Stimulated activated CD8-positive, alpha-beta memory T cell treated with anti-CD3 and anti-CD28 coated beads, Interleukin-15, amount 100 ng/mL, for 1 hour (primary cell): Measurements from ENCODE around the gene IL20.
"Not testable (repeated sequence)": the region's sequence is repeated elsewhere in the genome, so short reads cannot be mapped to it uniquely, and the experiment has no call there.

ENCODE experiments used
- DNase-seq: peaks from one replicate; pipeline ENCODE4 v3.0.0-alpha.2; 2020; ENCODE audit warnings: low read depth

Gene IL20

GRCh38 chr1:206843626-206844025 is 21.8 kb upstream of the IL20 start:
- DNase-seq = no peak

GRCh38 chr1:206846487-206846886 is 18.9 kb upstream of the IL20 start:
- DNase-seq = no peak

DNA sequence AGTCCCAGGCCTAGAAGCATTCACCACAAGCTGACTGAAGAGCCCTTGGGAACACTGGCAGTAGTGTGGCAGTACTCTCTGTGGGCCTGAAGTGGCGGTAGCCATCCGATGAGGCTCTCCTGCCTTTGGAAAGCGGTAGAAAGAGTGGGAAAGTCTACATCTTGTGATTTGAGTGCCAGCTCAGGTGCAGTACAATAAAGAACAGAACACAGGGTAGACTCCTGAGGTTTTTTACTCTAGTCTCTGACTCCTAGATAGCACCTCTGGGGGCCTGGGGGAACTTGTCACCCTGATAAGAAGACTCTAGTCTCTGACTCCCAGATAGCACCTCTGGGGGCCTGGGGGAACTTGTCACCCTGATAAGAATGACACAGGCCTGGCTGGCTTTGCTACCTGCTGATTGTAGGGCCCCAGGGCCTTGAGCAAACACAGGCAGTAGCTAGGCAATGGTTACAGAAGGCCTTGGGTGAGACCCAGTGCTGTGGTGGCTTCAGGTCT is 18.0 kb upstream of the IL20 start:
- DNase-seq = no peak

GRCh38 chr1:206847946-206848345 is 17.5 kb upstream of the IL20 start:
- DNase-seq = no peak

DNA sequence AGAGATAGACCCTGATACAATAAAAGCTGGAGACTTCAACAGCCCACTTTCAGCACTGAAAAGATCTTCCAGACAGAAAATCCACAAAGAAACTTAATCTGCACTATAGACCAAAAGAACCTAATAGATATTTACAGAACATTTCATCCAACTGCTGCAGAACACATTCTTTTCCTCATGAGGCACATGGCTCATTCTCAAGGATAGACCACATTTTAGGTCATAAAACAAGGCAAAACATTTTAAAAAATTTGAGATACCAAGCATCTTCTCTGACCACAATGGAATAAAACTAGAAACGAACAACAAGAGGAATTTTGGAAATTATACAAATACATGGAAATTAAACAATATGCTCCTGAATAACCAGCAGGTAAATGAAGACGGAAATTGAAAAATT is 15.0 kb upstream of the IL20 start:
- no peak for DNase-seq

GRCh38 chr1:206851341-206852010 is 13.9 kb upstream of the IL20 start:
- DNase-seq = no peak

DNA sequence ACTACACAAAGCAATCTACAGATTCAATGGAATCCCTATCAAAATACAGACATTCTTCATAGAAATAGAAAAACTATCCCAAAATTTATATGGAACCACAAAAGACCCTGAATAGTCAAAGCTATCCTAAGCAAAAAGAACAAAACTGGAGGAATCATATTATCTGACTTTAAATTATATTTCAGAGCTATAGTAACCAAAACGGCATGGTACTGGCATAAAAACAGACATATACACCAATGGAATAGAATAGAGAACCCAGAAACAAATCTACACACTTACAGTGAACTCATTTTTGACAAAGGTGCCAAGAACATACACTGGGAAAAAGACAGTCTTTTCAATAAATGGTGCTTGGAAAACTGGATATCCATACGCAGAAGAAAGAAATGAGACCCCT is 12.8 kb upstream of the IL20 start:
- DNase-seq = not testable (repeated sequence)

- not testable (repeated sequence) for DNase-seq
Observed at GRCh38 chr1:206853696-206854095, 11.7 kb upstream of the IL20 start.

DNA sequence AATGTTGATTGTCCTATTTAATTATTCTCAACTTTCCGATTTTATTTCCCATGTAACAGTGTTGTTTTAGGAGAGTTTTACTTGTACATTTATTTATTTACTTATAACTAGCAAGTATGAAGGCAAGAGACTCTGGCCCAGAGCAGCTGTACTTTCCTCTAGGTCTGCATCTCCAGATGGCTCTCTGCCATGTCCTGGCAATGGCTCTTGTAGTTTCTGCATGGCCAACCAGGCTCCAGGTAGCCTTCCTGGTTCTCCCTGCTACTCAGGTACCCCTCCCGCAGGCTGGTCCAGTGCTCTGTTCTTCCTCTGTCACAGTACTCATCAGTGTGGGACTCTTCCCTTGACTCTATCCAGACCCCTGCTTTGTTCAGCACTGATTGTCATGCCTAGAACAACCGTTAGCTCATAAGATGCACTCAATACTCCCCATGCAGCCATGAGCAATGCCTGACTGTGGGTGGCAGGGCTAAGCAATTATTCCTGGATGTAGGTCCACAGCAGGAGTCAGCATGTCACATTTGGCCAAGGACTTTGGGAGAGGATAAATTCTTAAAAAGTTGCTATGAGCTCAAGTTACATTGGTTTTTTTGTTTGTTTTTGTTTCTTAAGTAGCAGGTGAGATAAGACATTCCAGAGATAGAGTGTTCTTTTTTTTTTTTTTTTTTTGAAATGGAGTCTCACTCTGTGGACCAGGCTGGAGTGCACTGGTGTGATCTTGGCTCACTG is 10.9 kb upstream of the IL20 start:
- DNase-seq = no peak

DNA sequence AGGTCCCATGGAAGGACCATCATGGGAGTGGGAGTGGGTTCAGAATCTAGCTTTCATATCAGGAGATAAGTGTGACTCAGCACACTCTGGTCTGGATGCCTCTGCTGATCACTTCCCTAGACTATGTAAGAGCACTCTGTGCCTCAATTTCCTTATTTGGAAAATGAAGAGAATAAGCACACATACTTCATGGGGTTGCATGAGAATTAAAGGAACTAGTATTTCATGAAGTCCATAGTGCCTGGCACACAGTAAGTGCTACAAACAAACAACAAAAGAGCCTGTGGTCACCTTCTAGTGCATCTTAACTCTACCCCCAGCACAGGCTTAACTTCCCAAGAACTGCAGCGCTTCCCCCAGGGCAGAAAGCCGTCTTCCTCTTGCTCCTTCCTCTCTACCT is 9.6 kb upstream of the IL20 start:
- no peak for DNase-seq

GRCh38 chr1:206856674-206857464 is 8.6 kb upstream of the IL20 start:
- no peak for DNase-seq

- no peak for DNase-seq
Observed at GRCh38 chr1:206859082-206859521, 6.3 kb upstream of the IL20 start.

GRCh38 chr1:206860165-206860564 is 5.3 kb upstream of the IL20 start:
- no peak for DNase-seq

- no peak for DNase-seq
Observed at GRCh38 chr1:206863266-206863665, 2.2 kb upstream of the IL20 start.

DNA sequence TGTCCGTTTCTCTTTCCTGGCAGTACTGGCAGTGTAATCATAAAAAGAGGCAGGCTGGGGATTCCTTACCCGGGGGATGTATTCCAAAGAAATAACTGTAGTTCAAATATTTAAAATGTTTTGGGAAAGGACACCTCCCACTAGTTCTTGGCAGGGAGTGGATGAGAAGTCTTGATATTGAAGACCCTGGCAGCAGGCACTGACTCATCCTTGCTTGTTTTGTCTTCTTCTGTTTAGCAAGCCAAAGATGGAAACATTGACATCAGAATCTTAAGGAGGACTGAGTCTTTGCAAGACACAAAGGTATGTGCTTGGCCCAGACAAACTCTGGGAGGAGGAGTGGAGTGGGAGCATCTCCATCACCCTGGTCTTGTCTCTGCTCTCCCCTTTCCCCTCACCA is 639 bp downstream of the IL20 start:
- no peak for DNase-seq

DNA sequence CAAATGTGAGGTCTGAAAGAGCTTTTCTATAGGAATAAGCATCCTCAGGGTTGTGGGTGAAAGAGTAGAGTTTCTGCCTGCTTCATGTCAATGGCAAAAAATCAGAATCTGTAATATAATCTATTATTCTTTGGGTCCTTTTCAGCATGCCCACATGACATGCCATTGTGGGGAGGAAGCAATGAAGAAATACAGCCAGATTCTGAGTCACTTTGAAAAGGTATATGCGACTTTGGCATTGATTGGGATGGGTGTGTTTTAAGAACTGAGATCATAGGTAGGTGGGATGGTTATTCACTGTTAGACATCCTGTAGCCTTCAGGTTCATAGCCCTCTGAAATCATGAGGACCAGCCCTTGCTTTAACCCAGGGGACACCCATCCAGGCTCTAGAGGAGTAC is 1.8 kb downstream of the IL20 start:
- no peak for DNase-seq

GRCh38 chr1:206867716-206868115 is 2.3 kb downstream of the IL20 start:
- DNase-seq = no peak

GRCh38 chr1:206868264-206868663 is 2.8 kb downstream of the IL20 start:
- no peak for DNase-seq

GRCh38 chr1:206872139-206872538 is 6.7 kb downstream of the IL20 start:
- DNase-seq = no peak

DNA sequence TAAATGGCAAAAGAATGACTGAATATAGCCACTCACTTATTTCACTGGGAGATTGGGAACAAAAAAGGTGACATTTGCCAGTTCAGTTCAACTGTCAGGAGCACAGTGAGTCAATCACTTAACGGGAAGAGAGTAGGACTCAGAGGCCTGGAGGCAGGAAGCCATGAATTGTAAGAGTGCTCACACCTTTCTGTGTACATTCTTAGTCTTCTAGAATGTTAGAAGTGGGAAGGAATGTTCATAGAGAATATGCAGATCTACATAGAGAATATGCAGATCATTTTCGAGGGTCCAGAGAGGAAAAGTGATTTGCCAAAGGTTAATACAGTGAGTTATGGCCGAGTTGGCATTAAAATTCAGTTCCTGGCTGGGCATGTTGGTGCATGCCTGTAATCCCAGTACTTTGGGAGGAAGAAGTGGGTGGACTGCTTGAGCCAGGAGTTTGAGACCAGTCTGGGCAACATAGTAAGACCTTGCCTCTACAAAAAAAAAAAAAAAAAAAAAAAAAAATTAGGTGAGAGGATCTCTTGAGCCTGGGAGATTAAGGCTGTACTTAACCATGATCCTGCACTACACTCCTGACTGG is 8.3 kb downstream of the IL20 start:
- no peak for DNase-seq

DNA sequence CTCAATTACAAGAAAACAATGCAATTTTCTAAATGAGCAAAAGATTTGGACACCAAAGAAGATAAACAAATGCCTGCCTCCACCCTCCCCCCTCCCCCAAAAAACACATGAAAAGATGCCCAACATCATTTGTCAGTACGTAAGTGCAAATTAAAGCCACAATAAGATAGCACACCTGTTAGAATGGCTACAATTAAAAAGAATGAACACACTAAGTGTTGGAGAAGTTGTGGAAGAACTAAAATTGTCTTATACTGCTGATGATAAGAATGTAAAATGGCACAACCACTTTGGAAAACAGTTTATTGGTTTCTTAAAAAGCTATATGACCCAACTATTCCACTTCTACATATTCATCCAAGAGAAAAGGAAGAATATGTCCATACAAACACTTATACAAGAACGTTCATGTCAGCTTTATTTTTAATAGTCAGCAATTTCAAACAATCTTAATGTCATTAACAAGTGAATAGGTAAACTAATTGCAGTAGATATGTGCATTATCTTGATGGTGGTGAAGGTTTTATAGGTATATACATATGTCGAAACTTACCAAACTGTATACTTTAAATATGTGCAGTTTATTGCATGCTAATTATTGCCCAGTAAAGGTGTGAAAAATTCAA is 10.4 kb downstream of the IL20 start:
- DNase-seq = no peak

DNA sequence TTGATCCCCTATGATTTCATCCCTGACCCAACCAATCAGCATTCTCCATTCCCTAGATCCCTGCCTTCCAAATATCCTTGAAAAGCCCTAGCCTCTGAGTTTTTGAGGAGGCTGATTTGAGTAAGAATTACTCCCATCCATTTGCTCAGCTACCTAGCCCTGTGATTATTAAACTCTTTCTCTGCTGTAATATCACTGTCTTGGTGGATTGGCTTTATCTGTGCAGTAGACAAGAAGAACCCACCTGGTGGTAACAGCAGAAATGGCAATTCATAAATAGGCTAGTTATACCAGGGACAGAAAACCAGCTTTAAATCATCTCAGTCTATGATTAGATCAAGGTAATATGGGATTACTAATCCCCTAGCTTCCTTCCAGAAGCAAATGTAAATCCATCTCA is 13.0 kb downstream of the IL20 start:
- DNase-seq = no peak
